ENCODE data around the gene JOSD1.

DNA sequence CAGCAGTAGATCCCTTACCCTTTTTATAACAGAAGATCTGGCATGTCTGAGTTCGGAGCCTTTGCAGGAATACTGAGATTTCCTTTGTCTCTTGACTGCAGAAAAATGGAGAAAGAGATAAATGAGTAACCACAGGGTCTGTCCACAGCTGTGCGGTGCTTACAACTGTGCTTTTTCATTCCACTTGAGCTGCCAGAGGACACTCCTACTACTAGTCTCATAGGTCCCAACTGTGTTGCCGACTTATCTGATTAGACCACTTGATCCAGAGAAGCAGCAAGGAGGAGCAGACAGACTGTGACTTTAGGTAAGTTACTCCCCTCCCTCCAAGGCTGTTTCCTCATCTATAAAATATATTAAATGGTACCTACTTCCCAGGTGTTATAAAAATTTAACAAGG lies 62.0 kb downstream of the JOSD1 start:
- TF ChIP-seq EZH2 (IDR thresholded peaks at IDR 0.05; ENCODE audit: insufficient read depth, poor library complexity, severe bottlenecking) = no peak
- no peak for TF ChIP-seq EZH2phosphoT487 (IDR thresholded peaks at IDR 0.05; ENCODE audit: insufficient read depth, low read depth)
